GM23248 (cell line): ENCODE results near the gene CACNA2D1.

Source experiments
- EZH2 ChIP-seq: fragments of 200-600 bp; sonication (generic); IDR thresholded peaks from 2 replicates; pipeline ENCODE4 v1.6.1; 2018; ENCODE audit warnings: antibody characterized with exemption, mild to moderate bottlenecking; ENCODE audit not compliant: insufficient read depth, poor library complexity, severe bottlenecking
- EZH2phosphoT487 ChIP-seq: fragments of 200-600 bp; sonication (generic); IDR thresholded peaks from 2 replicates; pipeline ENCODE4 v1.6.1; 2018; ENCODE audit warnings: antibody characterized with exemption, moderate library complexity, mild to moderate bottlenecking, low read depth; ENCODE audit not compliant: insufficient read depth

DNA sequence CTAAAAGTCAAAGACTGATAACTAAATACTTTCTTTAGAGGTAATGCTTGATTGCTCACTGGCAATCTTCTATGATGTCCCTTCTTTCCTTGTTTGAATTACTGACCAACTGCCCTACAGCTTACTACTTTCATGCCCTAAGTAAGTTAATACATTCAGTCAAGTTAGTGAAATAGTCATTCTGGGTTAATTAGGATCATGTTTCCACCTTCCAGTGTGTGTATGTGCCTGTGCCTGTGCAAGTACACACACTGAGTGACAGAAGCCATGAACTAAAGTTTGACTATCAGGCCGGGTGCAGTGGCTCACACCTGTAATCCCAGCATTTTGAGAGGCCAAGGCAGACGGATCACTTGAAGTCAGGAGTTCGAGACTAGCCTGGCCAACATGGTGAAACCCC is 187.9 kb downstream of the CACNA2D1 start:
- TF ChIP-seq EZH2 (no peak), EZH2phosphoT487 (no peak)
